Tibial nerve (tissue), 4 donors: ENCODE measurements around the gene GOLGA2.

ENCODE experiments used
- CTCF ChIP-seq, 5 experiments: fragments of 200-600 bp in 3 of 5; fragments of 450-650 bp in 2 of 5; sonication (generic) in 3 of 5; IDR thresholded peaks; one replicate each; pipeline ENCODE4 v1.5.1; 2016 to 2019; ENCODE audit warnings: antibody characterized with exemption in 5 of 5, mild to moderate bottlenecking in 3 of 5, moderate library complexity in 2 of 5
- EP300 ChIP-seq, 2 donors: sonication (generic); formaldehyde crosslinking; IDR thresholded peaks; one replicate each; pipeline ENCODE4 v1.6.1; 2017; ENCODE audit warnings: antibody characterized with exemption in 2 of 2, mild to moderate bottlenecking in 1 of 2
- POLR2A ChIP-seq, 2 donors: fragments of 450-650 bp; IDR thresholded peaks; one replicate each; pipeline ENCODE4 v1.6.1; 2017; ENCODE audit warnings: antibody characterized with exemption in 2 of 2, mild to moderate bottlenecking in 2 of 2, moderate library complexity in 2 of 2

GRCh38 chr9:128214571-128215490 lies 61.0 kb downstream of the GOLGA2 start:
- TF ChIP-seq CTCF (IDR thresholded peaks at IDR 0.05) (no peak), POLR2A (IDR thresholded peaks at IDR 0.05) (no peak), EP300 (IDR thresholded peaks at IDR 0.05) (no peak)
